KMS-11 (cell line): ENCODE measurements around the gene APCDD1L.

Source experiments
- H2AFZ ChIP-seq: fragments of 200-600 bp; sonication (generic); 2 replicates; pipeline ENCODE4 v1.6.1; 2016; ENCODE audit warnings: antibody characterized with exemption, mixed run types, low read depth
- H3K27ac ChIP-seq: fragments of 200-600 bp; sonication (generic); 2 replicates; pipeline ENCODE4 v1.6.1; 2016; ENCODE audit warnings: mild to moderate bottlenecking, mixed run types
- H3K27me3 ChIP-seq: fragments of 200-600 bp; sonication (generic); 2 replicates; pipeline ENCODE4 v1.6.1; 2017; ENCODE audit warnings: mild to moderate bottlenecking, low read depth, mixed run types, moderate library complexity; ENCODE audit not compliant: insufficient read depth
- H3K36me3 ChIP-seq: fragments of 200-600 bp; sonication (generic); 2 replicates; pipeline ENCODE4 v1.6.1; 2017; ENCODE audit warnings: mild to moderate bottlenecking, mixed run types; ENCODE audit not compliant: insufficient read depth
- H3K4me1 ChIP-seq: fragments of 200-600 bp; sonication (generic); 2 replicates; pipeline ENCODE4 v1.6.1; 2016; ENCODE audit warnings: mild to moderate bottlenecking, low read depth, mixed run types; ENCODE audit not compliant: poor library complexity, severe bottlenecking
- H3K4me2 ChIP-seq: fragments of 200-600 bp; sonication (generic); 2 replicates; pipeline ENCODE4 v1.7.0; 2016; ENCODE audit warnings: mild to moderate bottlenecking, mixed run types
- H3K4me3 ChIP-seq: fragments of 200-600 bp; sonication (generic); IDR thresholded peaks from 2 replicates; pipeline ENCODE4 v1.6.1; 2017; ENCODE audit warnings: low read depth, low read length, mixed read lengths; ENCODE audit not compliant: insufficient read depth
- H3K79me2 ChIP-seq: fragments of 200-600 bp; sonication (generic); 2 replicates; pipeline ENCODE4 v1.6.1; 2016; ENCODE audit warnings: low read depth, mixed run types; ENCODE audit not compliant: insufficient read depth
- H3K9ac ChIP-seq: fragments of 200-600 bp; sonication (generic); 2 replicates; pipeline ENCODE4 v1.6.1; 2016; ENCODE audit warnings: mild to moderate bottlenecking, mixed run types
- H4K20me1 ChIP-seq: fragments of 200-600 bp; sonication (generic); 2 replicates; pipeline ENCODE4 v1.6.1; 2016; ENCODE audit warnings: mild to moderate bottlenecking, mixed run types; ENCODE audit not compliant: insufficient read depth
- CTCF ChIP-seq: fragments of 200-600 bp; sonication (generic); conservative IDR thresholded peaks from 2 replicates; pipeline ENCODE4 v1.6.1; 2017; ENCODE audit warnings: low read depth, mild to moderate bottlenecking, antibody characterized with exemption, low read length, moderate library complexity, mixed read lengths

APCDD1L gene

GRCh38 chr20:58479726-58480440 lies 35.3 kb downstream of the APCDD1L start:
- no peak overlapping the region for H3K4me2 ChIP-seq
- no peaks in the 10 kb centered on the region for H3K27me3 ChIP-seq
- no peak overlapping the region for H2AFZ ChIP-seq
- H3K27ac ChIP-seq, result no peak overlapping the region
- no peak overlapping the region for H3K9ac ChIP-seq
- no peaks in the 10 kb centered on the region for H4K20me1 ChIP-seq
- H3K79me2 ChIP-seq, result no peaks in the 10 kb centered on the region
- no peak for TF ChIP-seq CTCF
- H3K36me3 ChIP-seq, result no peaks in the 10 kb centered on the region
- no peak overlapping the region for H3K4me3 ChIP-seq
- no peaks in the 10 kb centered on the region for H3K4me1 ChIP-seq

GRCh38 chr20:58478141-58478805 lies 36.9 kb downstream of the APCDD1L start:
- Histone ChIP-seq H3K79me2 (no peaks in the 10 kb centered on the region), H4K20me1 (no peaks in the 10 kb centered on the region), H3K4me3 (no peak overlapping the region), H3K4me2 (no peak overlapping the region), H3K4me1 (no peaks in the 10 kb centered on the region), H2AFZ (no peak overlapping the region), H3K27me3 (no peaks in the 10 kb centered on the region), H3K36me3 (no peaks in the 10 kb centered on the region), H3K9ac (no peak overlapping the region), H3K27ac (no peak overlapping the region)
- TF ChIP-seq CTCF, result no peak

- Histone ChIP-seq H3K9ac (no peak overlapping the region), H3K27me3 (no peaks in the 10 kb centered on the region), H3K4me3 (no peak overlapping the region), H3K4me2 (no peak overlapping the region), H3K27ac (no peak overlapping the region), H4K20me1 (no peaks in the 10 kb centered on the region), H2AFZ (no peak overlapping the region), H3K79me2 (no peaks in the 10 kb centered on the region), H3K4me1 (no peaks in the 10 kb centered on the region), H3K36me3 (no peaks in the 10 kb centered on the region)
- no peak for TF ChIP-seq CTCF
These were observed 39.7 kb downstream of the APCDD1L start for GRCh38 chr20:58475466-58475865.

- no peaks in the 10 kb centered on the region for H3K36me3 ChIP-seq
- no peak overlapping the region for H3K4me2 ChIP-seq
- H2AFZ ChIP-seq, result no peak overlapping the region
- H3K9ac ChIP-seq, result no peak overlapping the region
- no peaks in the 10 kb centered on the region for H3K79me2 ChIP-seq
- no peak for TF ChIP-seq CTCF
- H4K20me1 ChIP-seq, result no peaks in the 10 kb centered on the region
- no peaks in the 10 kb centered on the region for H3K27me3 ChIP-seq
- H3K4me3 ChIP-seq, result no peak overlapping the region
- H3K4me1 ChIP-seq, result no peaks in the 10 kb centered on the region
- H3K27ac ChIP-seq, result no peak overlapping the region
These were observed 41.5 kb downstream of the APCDD1L start for GRCh38 chr20:58473453-58474425.
